Adrenal gland (tissue), 5 donors: ENCODE results near the gene VEPH1.

Experiments used
- POLR2A ChIP-seq, 2 donors: fragments of 450-650 bp; IDR thresholded peaks; one replicate each; pipeline ENCODE4 v1.6.1; 2017; ENCODE audit warnings: antibody characterized with exemption in 2 of 2, mild to moderate bottlenecking in 2 of 2, moderate library complexity in 1 of 2
- TF ChIP-seq, protein P1 (sequence below), 6 experiments: fragments of 450-650 bp in 4 of 6; fragments of 200-600 bp in 2 of 6; sonication (generic) in 1 of 6; IDR thresholded peaks; 1 replicate in 5 of 6; 2 replicates in 1 of 6; pipeline versions ENCODE4 v1.5.1 to v1.8.0; 2016 to 2021; ENCODE audit warnings: antibody characterized with exemption in 6 of 6, mild to moderate bottlenecking in 2 of 6, moderate library complexity in 1 of 6
- donor health status: DM: no; HTN: no; CAD: no.

DNA sequence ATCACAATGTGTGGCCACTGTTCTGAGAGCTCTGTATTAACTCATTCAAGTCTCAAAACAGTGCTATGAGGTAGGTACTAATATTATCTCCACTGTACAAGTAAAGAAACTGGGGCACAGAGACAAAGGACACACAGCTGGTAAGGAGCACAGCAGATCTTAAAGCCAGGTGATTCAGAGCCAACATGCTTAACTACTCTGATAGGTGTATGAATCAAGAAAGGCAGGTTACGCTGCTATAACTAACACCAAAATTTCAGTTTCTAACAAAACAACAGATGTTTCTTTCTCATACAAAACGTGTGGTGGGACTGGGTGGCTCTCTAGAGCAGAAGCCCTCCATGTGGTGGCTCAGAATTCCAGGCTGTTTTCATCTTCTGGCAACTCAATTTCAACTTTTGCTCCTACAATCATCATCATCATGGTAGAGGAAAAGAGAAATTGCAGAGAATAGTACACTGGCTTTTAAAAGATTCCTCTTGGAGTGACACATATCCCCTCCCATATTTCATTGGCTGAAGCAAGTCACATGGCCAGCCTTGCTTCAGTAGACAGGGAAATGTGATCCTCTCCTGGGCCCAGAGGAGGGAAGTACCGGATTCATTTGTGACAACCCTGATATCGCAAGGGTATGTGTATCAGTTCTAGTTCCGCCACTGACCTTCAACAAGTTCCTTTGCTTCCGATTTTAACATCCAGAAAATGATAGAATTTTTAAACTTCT is 192.7 kb downstream of the VEPH1 start:
- TF ChIP-seq POLR2A (IDR thresholded peaks at IDR 0.05), result no peak
- TF ChIP-seq, protein P1, sequence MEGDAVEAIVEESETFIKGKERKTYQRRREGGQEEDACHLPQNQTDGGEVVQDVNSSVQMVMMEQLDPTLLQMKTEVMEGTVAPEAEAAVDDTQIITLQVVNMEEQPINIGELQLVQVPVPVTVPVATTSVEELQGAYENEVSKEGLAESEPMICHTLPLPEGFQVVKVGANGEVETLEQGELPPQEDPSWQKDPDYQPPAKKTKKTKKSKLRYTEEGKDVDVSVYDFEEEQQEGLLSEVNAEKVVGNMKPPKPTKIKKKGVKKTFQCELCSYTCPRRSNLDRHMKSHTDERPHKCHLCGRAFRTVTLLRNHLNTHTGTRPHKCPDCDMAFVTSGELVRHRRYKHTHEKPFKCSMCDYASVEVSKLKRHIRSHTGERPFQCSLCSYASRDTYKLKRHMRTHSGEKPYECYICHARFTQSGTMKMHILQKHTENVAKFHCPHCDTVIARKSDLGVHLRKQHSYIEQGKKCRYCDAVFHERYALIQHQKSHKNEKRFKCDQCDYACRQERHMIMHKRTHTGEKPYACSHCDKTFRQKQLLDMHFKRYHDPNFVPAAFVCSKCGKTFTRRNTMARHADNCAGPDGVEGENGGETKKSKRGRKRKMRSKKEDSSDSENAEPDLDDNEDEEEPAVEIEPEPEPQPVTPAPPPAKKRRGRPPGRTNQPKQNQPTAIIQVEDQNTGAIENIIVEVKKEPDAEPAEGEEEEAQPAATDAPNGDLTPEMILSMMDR (IDR thresholded peaks at IDR 0.05), result no peak
